Hematopoietic multipotent progenitor cell (in vitro differentiated cells): Measurements from ENCODE around the gene ME3. TPM values are rescaled to one million over a fixed set of nuclear protein-coding genes. Genes with fewer than 3 reads are reported as not detected.

Experiments used
- DNase-seq, 3 donors: peaks; one replicate each; pipeline ENCODE4 v3.0.0-alpha.2; 2011 to 2015; ENCODE audit warnings: low read depth in 2 of 3, low spot score in 2 of 3
- total RNA-seq: library from RNA; depleted of rRNA; stranded (reverse); fragments of >200 nt; gene quantifications from one replicate; pipeline ENCODE4 v1.2.3, GENCODE V29; 2012

Gene ME3
- total RNA-seq, 1 donor: 131 TPM

DNA sequence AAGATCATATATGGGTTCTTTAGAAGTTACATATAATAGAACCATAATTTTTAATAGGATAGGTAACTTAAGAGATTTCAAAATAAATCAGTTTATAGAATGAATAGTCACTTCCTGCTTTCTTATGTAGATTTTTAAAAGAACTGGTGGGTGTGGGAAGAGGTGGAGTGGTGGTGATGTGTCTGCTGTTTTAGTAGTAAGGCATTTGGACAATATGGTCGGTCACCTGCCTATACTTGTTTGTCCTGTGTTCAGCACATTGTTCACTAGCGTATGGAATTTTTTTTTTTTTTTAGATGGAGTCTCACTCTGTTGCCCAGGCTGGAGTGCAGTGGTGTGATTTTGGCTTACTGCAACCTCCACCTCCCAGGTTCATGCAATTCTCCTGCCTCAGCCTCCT, 258.4 kb downstream of the ME3 start:
- no peak for DNase-seq

DNA sequence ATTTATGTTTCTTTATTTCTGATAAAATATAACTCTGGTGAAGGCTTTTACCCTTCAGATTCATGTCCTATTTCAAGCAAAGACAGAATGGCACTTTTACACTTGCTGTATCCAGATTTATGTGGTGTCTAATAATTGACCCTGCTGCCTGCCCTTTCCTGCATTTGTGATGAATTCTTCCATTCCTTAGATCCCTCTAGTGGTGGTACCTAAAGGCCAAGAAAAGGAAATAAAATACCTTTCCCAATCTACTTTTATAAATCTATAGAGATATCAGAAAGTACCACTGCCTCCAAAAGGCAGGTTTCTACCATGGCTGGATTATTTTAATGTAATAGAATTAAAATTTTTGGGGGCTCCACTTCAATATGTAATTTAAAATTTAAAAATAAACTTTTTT, 263.6 kb downstream of the ME3 start:
- no peak for DNase-seq

DNA sequence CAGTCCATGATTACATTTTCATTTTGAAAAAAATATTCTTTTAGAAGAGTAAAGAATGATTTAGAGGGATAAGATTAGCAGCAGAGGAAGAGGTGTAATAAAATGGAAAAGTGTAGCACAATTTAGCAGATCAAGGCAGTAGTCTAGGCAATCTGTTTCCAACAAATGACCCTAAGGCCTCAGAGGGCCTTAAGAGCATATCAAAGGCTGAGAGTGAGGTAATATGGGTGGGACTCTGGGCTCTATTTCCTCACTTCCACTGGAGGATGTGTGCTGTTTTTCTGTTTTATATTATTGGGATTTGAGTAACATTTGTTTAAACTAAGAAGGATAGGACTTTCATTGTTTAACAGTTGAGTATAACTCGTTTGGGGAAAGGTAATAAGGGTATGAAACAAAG, 269.0 kb downstream of the ME3 start:
- DNase-seq: no peak

DNA sequence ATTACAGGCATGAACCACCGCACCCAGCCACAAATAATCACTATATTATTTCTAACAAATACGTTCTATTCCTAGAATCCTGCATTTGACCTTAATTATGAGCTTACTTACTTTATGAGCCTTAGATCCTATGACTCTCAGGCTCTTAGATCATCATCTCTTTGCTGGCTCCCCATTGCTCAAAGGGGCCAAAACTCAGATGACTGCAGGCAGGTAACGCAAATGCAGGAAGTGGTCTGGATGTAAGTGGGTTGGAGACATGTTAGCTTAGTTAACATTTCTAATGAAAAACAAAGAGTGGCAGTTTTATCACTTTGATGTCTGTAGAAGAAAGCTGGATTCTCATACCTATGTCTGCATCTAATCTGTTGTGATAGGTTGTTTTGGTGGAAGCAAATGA, 274.3 kb downstream of the ME3 start:
- DNase-seq: no peak

DNA sequence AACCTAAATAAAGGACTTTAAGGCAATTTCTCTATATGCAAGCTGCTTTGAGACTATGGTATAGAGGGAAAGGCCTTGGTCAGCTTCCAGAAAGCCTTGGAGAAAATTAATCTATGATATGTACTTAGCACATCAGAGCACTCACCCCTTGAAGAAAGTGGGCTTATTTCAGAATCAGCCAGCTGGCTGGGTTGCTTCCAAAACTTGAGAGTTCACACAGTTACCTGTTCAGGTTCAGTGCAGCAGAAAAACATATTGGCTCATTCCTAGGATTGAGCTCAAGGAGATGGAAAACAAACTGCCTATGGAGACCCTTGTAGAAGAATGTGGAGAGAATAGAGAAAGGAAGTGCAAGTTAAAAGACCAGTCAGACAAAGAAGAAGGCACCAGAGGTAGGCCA, 275.1 kb downstream of the ME3 start:
- no peak for DNase-seq

DNA sequence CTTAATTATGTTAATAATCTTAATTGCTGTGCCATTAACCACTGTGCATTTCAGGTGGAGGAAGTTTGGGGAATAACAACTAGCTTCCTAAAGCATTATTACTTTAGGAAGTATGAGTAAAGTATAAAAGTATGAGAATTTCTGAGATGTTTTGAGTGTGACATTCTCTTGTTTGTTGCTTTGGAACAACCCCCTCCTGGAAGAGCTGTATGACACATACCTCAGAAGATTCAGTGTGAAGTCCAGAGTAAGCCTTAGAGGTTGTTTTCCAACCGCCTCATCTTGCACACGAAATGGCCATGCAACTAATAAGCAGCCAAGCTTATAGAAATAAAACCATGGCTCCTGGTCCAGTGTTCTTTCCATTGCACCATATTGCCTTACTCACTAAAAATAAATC, 276.0 kb downstream of the ME3 start:
- DNase-seq: no peak

DNA sequence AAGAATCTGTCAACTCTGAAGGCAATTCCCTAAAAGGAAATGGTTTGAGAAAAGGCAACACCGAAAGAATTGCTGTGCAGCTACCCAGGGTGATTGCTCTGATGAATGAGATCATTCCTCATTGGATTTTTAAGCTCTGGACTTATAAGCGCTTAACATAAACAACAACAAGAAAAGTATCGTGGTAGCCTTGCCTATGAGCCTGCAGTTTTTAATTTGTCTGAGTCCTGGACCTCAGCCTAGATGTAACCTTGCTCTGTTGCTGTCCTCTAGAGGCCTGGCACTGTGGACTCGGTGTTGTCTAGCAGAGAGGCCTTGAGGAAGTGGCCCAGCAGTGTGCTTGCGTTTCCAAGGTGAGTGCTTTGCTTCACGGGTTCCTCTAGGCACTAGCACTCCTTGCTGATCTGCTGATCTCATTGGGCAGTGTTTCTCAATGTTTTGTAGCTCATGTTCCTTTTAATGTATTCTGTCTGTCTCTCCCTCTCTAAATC, 277.3 kb downstream of the ME3 start:
- DNase-seq: no peak

Other genes with a start within 250 kb of the ME3 start
- 1.1 TPM for gene PRSS23, start 127.9 kb upstream of the ME3 start, total RNA-seq